DMS53 treated with DMSO at 0.1 percent for 48 hours (cell line): ENCODE data around the gene GPBP1.
"Not testable (repeated sequence)": the region's sequence is repeated elsewhere in the genome, so short reads cannot be mapped to it uniquely, and the experiment has no call there.

Source experiments
- DNase-seq: peaks from one replicate; lab custom pipeline; 2025; ENCODE audit not compliant: unreplicated experiment; lab: John Stamatoyannopoulos, UW

Gene GPBP1

GRCh38 chr5:57276353-57276752 is 102.5 kb downstream of the GPBP1 start:
- DNase-seq = no peak

GRCh38 chr5:57277085-57277484 is 103.2 kb downstream of the GPBP1 start:
- no peak for DNase-seq

- DNase-seq = no peak
Measured at GRCh38 chr5:57280853-57281252, 107.0 kb downstream of the GPBP1 start.

GRCh38 chr5:57285084-57285483 is 111.2 kb downstream of the GPBP1 start:
- DNase-seq = not testable (repeated sequence)

- no peak for DNase-seq
Measured at GRCh38 chr5:57291894-57292293, 118.0 kb downstream of the GPBP1 start.

GRCh38 chr5:57292336-57292735 is 118.5 kb downstream of the GPBP1 start:
- no peak for DNase-seq

GRCh38 chr5:57298295-57298984 is 124.6 kb downstream of the GPBP1 start:
- peak; percentile 81 for DNase-seq

GRCh38 chr5:57298985-57299491 is 125.2 kb downstream of the GPBP1 start:
- peak; percentile 79 for DNase-seq

GRCh38 chr5:57299986-57300385 is 126.1 kb downstream of the GPBP1 start:
- DNase-seq = no peak

- peak; percentile 56 for DNase-seq
Measured at GRCh38 chr5:57302164-57302563, 128.3 kb downstream of the GPBP1 start.

GRCh38 chr5:57302643-57303042 is 128.8 kb downstream of the GPBP1 start:
- DNase-seq = no peak

GRCh38 chr5:57303985-57304384 is 130.1 kb downstream of the GPBP1 start:
- DNase-seq = no peak

- no peak for DNase-seq
Measured at GRCh38 chr5:57304931-57305330, 131.1 kb downstream of the GPBP1 start.

GRCh38 chr5:57306359-57306758 is 132.5 kb downstream of the GPBP1 start:
- DNase-seq = no peak

GRCh38 chr5:57307516-57307915 is 133.7 kb downstream of the GPBP1 start:
- DNase-seq = no peak

GRCh38 chr5:57309022-57309421 is 135.2 kb downstream of the GPBP1 start:
- not testable (repeated sequence) for DNase-seq

GRCh38 chr5:57311251-57311650 is 137.4 kb downstream of the GPBP1 start:
- DNase-seq = no peak

- DNase-seq = no peak
Measured at GRCh38 chr5:57311921-57312735, 138.3 kb downstream of the GPBP1 start.

GRCh38 chr5:57313716-57314115 is 139.9 kb downstream of the GPBP1 start:
- DNase-seq = no peak
